PC-3 (cell line): ENCODE measurements around the gene PTGIS. TPM values are rescaled to one million over a fixed set of nuclear protein-coding genes. Genes with fewer than 3 reads are reported as not detected.

Experiments used
- ATAC-seq: fragments of 200-7000 bp; cut with Tn5 transposase; 2 replicates; pipeline ENCODE4 v1.9.1; 2020; ENCODE audit warnings: mild to moderate bottlenecking, moderate library complexity
- BruUV-seq: library from RNA; stranded (reverse); fragments of 400-500 nt; replicated peaks from 2 replicates; lab custom pipeline; 2021; lab: Mats Ljungman, UMichigan
- CTCF ChIA-PET: fragments of 300-600 bp; sonication (Branson Sonifier 250); formaldehyde crosslinking; loops from one replicate; lab custom pipeline; 2022; ENCODE audit warnings: antibody characterized with exemption; lab: Charles Lee
- POLR2A ChIA-PET: fragments of 300-600 bp; sonication (Branson Sonifier 250); formaldehyde crosslinking; loops from one replicate; lab custom pipeline; 2022; ENCODE audit warnings: antibody characterized with exemption; ENCODE audit not compliant: unreplicated experiment; lab: Charles Lee
- DNase-seq: peaks from one replicate; pipeline ENCODE4 v3.0.0-alpha.2; 2015
- H2AFZ ChIP-seq: fragments of 300-600 bp; sonication (generic); 2 replicates; pipeline ENCODE4 v1.6.0; 2016; ENCODE audit warnings: antibody characterized with exemption, low read length
- H3F3A ChIP-seq: fragments of 300-600 bp; sonication (generic); one replicate; pipeline ENCODE4 v1.6.0; 2017; ENCODE audit warnings: antibody characterized with exemption, low read length, control low read depth, mild to moderate bottlenecking; ENCODE audit not compliant: unreplicated experiment
- H3K27ac ChIP-seq: fragments of 300-600 bp; sonication (generic); 2 replicates; pipeline ENCODE4 v1.5.1; 2016; ENCODE audit warnings: mild to moderate bottlenecking, low read length
- H3K27me3 ChIP-seq: fragments of 300-600 bp; sonication (generic); 2 replicates; pipeline ENCODE4 v1.6.1; 2016; ENCODE audit warnings: low read length, mixed read lengths
- H3K36me3 ChIP-seq: fragments of 300-600 bp; sonication (generic); 2 replicates; pipeline ENCODE4 v1.6.1; 2016; ENCODE audit warnings: low read depth, mixed run types, low read length, mixed read lengths
- H3K4me1 ChIP-seq: fragments of 300-600 bp; sonication (generic); 2 replicates; pipeline ENCODE4 v1.5.1; 2016; ENCODE audit warnings: low read length; ENCODE audit not compliant: insufficient read depth
- H3K4me2 ChIP-seq: fragments of 300-600 bp; sonication (generic); 2 replicates; pipeline ENCODE4 v1.6.0; 2016; ENCODE audit warnings: low read length
- H3K4me3 ChIP-seq: fragments of 300-600 bp; sonication (generic); 2 replicates; pipeline ENCODE4 v1.5.1; 2016; ENCODE audit warnings: mild to moderate bottlenecking, low read length, mixed read lengths
- H3K79me2 ChIP-seq: fragments of 300-600 bp; sonication (generic); 2 replicates; pipeline ENCODE4 v1.6.1; 2017; ENCODE audit warnings: low read length, mixed read lengths
- H3K9ac ChIP-seq: fragments of 300-600 bp; sonication (generic); 2 replicates; pipeline ENCODE4 v1.6.0; 2016; ENCODE audit warnings: mild to moderate bottlenecking, low read length
- H3K9me2 ChIP-seq: fragments of 300-600 bp; sonication (generic); replicated peaks from 2 replicates; pipeline ENCODE4 v1.6.1; 2016; ENCODE audit warnings: mixed run types, low read length, mixed read lengths
- H3K9me3 ChIP-seq: fragments of 300-600 bp; sonication (generic); 2 replicates; pipeline ENCODE4 v1.6.1; 2016; ENCODE audit warnings: low read length, mixed read lengths
- H4K20me1 ChIP-seq: fragments of 300-600 bp; sonication (generic); 2 replicates; pipeline ENCODE4 v1.6.1; 2016; ENCODE audit warnings: low read length, mixed read lengths
- CTCF ChIP-seq: fragments of 300-600 bp; sonication (generic); conservative IDR thresholded peaks from 2 replicates; pipeline ENCODE4 v1.5.1; 2017; ENCODE audit warnings: antibody characterized with exemption, low read depth, mild to moderate bottlenecking, low read length
- EZH2 ChIP-seq: fragments of 300-600 bp; sonication (generic); IDR thresholded peaks from one replicate; pipeline ENCODE4 v1.6.1; 2017; ENCODE audit warnings: antibody characterized with exemption, mild to moderate bottlenecking, low read length; ENCODE audit not compliant: unreplicated experiment
- EZH2phosphoT487 ChIP-seq: fragments of 300-600 bp; sonication (generic); IDR thresholded peaks from 2 replicates; pipeline ENCODE4 v1.6.1; 2018; ENCODE audit warnings: mild to moderate bottlenecking, antibody characterized with exemption, low read length, borderline replicate concordance
- intact Hi-C: fragments of 100-400 bp; cut with micrococcal nuclease; formaldehyde crosslinking; loops from 2 replicates; pipeline ENCODE4 v1.9.0; 2023
- total RNA-seq: library from RNA; depleted of rRNA; stranded (reverse); fragments of >200 nt; gene quantifications from 2 replicates; pipeline ENCODE4 v1.2.3, GENCODE V29; 2014

The PTGIS gene
- total RNA-seq, 1 experiment from 2014 or later: 0.18 TPM

GRCh38 chr20:49560646-49561045 lies 7.3 kb downstream of the PTGIS start:
- Histone ChIP-seq H3K4me2 (no peak overlapping the region), H3K9ac (no peak overlapping the region), H3K9me3 (no peaks in the 10 kb centered on the region), H3K79me2 (no peaks in the 10 kb centered on the region), H3K4me3 (no peak overlapping the region), H3K4me1 (peaks cover 11% of the 10 kb centered on the region), H2AFZ (no peak overlapping the region), H3K9me2 (no peaks in the 10 kb centered on the region), H3K27ac (no peak overlapping the region), H3K36me3 (no peaks in the 10 kb centered on the region), H4K20me1 (no peaks in the 10 kb centered on the region), H3F3A (no peaks in the 10 kb centered on the region), H3K27me3 (peaks cover 8% of the 10 kb centered on the region; the same call in 1 of the 2 replicates)
- no TSS peak for BruUV-seq
- CTCF ChIA-PET: no interaction called here
- DNase-seq (no peak), ATAC-seq (no peak)
- no peak for TF ChIP-seq EZH2
- TF ChIP-seq EZH2phosphoT487: no peak
- no peak for TF ChIP-seq CTCF
- intact Hi-C loops: no loop called here
- POLR2A ChIA-PET: no interaction called here

- no peaks in the 10 kb centered on the region for H4K20me1 ChIP-seq
- no peak overlapping the region for H2AFZ ChIP-seq
- ATAC-seq (no peak), DNase-seq (no peak)
- ChIA-PET CTCF (no interaction called here), POLR2A (no interaction called here)
- no peak overlapping the region for H3K4me3 ChIP-seq
- no peak for TF ChIP-seq EZH2phosphoT487
- no peak for TF ChIP-seq EZH2
- TF ChIP-seq CTCF: no peak
- H3K27me3 ChIP-seq: peaks cover 12% of the 10 kb centered on the region; the same call in 1 of the 2 replicates
- H3K4me1 ChIP-seq: peaks cover 11% of the 10 kb centered on the region
- H3K4me2 ChIP-seq: no peak overlapping the region
- no peaks in the 10 kb centered on the region for H3K9me3 ChIP-seq
- no peaks in the 10 kb centered on the region for H3K9me2 ChIP-seq
- H3K9ac ChIP-seq: no peak overlapping the region
- intact Hi-C loops: no loop called here
- H3F3A ChIP-seq: no peaks in the 10 kb centered on the region
- no peak overlapping the region for H3K27ac ChIP-seq
- no TSS peak for BruUV-seq
- no peaks in the 10 kb centered on the region for H3K36me3 ChIP-seq
- H3K79me2 ChIP-seq: no peaks in the 10 kb centered on the region
Observed at GRCh38 chr20:49560186-49560585, 7.8 kb downstream of the PTGIS start.

- no peak for ATAC-seq
- BruUV-seq: no TSS peak
- intact Hi-C loops: no loop called here
- no peaks in the 10 kb centered on the region for H3K36me3 ChIP-seq
- ChIA-PET CTCF (no interaction called here), POLR2A (no interaction called here)
- DNase-seq: no peak
- H3K9me2 ChIP-seq: no peaks in the 10 kb centered on the region
- H3K4me1 ChIP-seq: peaks cover 11% of the 10 kb centered on the region
- no peaks in the 10 kb centered on the region for H3K79me2 ChIP-seq
- H3K4me3 ChIP-seq: no peak overlapping the region
- no peak overlapping the region for H3K4me2 ChIP-seq
- H2AFZ ChIP-seq: no peak overlapping the region
- TF ChIP-seq EZH2 (no peak), CTCF (no peak), EZH2phosphoT487 (no peak)
- H4K20me1 ChIP-seq: no peaks in the 10 kb centered on the region
- peaks cover 14% of the 10 kb centered on the region; the same call in 1 of the 2 replicates for H3K27me3 ChIP-seq
- H3K9me3 ChIP-seq: no peaks in the 10 kb centered on the region
- H3K27ac ChIP-seq: no peak overlapping the region
- no peaks in the 10 kb centered on the region for H3F3A ChIP-seq
- H3K9ac ChIP-seq: no peak overlapping the region
Observed at GRCh38 chr20:49559411-49560081, 8.4 kb downstream of the PTGIS start.
